HepG2 (cell line): Measurements from ENCODE around the gene EXOC7. TPM values are rescaled to one million over a fixed set of nuclear protein-coding genes. Genes with fewer than 3 reads are reported as not detected.
A peak's percentile ranks its signal among the peaks of the same experiment; 100 is the strongest.

Experiments
- ATAC-seq: fragments of 200-7000 bp; cut with Tn5 transposase; 3 replicates; pipeline ENCODE4 v1.9.1; 2020; ENCODE audit warnings: mild to moderate bottlenecking, moderate library complexity
- BruUV-seq: library from RNA; stranded (reverse); fragments of 400-500 nt; replicated peaks from 2 replicates; lab custom pipeline; 2021; lab: Mats Ljungman, UMichigan
- CTCF ChIA-PET: fragments of 300-600 bp; formaldehyde crosslinking; extraction: SDS; loops from one replicate; lab custom pipeline; 2021; ENCODE audit warnings: low total read pairs, inconsistent platforms, low intra/inter-chr PET ratio; lab: Yijun Ruan, JAX
- POLR2A ChIA-PET: fragments of 350-600 bp; sonication (Branson Sonifier 250); formaldehyde crosslinking; loops from one replicate; lab custom pipeline; 2020; ENCODE audit warnings: antibody characterized with exemption, inconsistent platforms; lab: Yijun Ruan, JAX
- DNase-seq: peaks from one replicate; pipeline ENCODE4 v3.0.0-alpha.2; 2015; ENCODE audit warnings: low spot score
- FAIRE-seq: peaks from 3 replicates; lab custom pipeline; 2011; peaks lifted over from hg19 to GRCh38; lab: Jason Lieb, UNC
- H2AFZ ChIP-seq: one replicate; pipeline ENCODE4 v1.6.1; 2011; ENCODE audit warnings: low read length, inconsistent platforms
- H3K27ac ChIP-seq: fragments of 300-600 bp; 3 replicates; pipeline ENCODE4 v1.8.0; 2011; ENCODE audit warnings: mixed run types, mild to moderate bottlenecking, mixed read lengths, low read length, inconsistent platforms; ENCODE audit not compliant: insufficient read depth; ENCODE audit errors: extremely low read length
- H3K27me3 ChIP-seq, 2 experiments: fragments of 200-600 bp in 1 of 2; 2 replicates in 1 of 2; 3 replicates in 1 of 2; pipeline versions ENCODE4 v1.6.0 to v1.8.0; 2011; ENCODE audit warnings: low read length in 2 of 2, mild to moderate bottlenecking in 2 of 2, moderate library complexity in 2 of 2, inconsistent platforms in 1 of 2; ENCODE audit not compliant: insufficient read depth in 2 of 2, control insufficient read depth in 1 of 2
- H3K36me3 ChIP-seq, 2 experiments: fragments of 200-600 bp in 1 of 2; replicated peaks in 1 of 2; 2 replicates in 1 of 2; 3 replicates in 1 of 2; pipeline versions ENCODE4 v1.5.1 to v1.8.0; 2011; ENCODE audit warnings: low read length in 2 of 2, inconsistent platforms in 1 of 2; ENCODE audit not compliant: insufficient read depth in 2 of 2, control insufficient read depth in 1 of 2
- H3K4me1 ChIP-seq: 2 replicates; pipeline ENCODE4 v1.5.1; 2012; ENCODE audit warnings: low read length, inconsistent platforms; ENCODE audit not compliant: insufficient read depth
- H3K4me2 ChIP-seq: 2 replicates; pipeline ENCODE4 v1.6.0; 2011; ENCODE audit warnings: low read depth, low read length, inconsistent platforms
- H3K4me3 ChIP-seq, 3 experiments: fragments of 200-600 bp in 1 of 3; sonication (generic), shearing (Covaris generic) in 1 of 3; replicated peaks in 1 of 3; 2 replicates each; pipeline ENCODE4 v1.5.1; 2011 to 2016; ENCODE audit warnings: low read length in 3 of 3, inconsistent platforms in 2 of 3, low read depth in 2 of 3, mild to moderate bottlenecking in 2 of 3, control low read depth in 1 of 3, mixed read lengths in 1 of 3; ENCODE audit not compliant: insufficient read depth in 1 of 3
- H3K79me2 ChIP-seq: one replicate; pipeline ENCODE4 v1.6.1; 2011; ENCODE audit warnings: low read length, inconsistent platforms; ENCODE audit not compliant: insufficient read depth
- H3K9ac ChIP-seq: 2 replicates; pipeline ENCODE4 v1.6.0; 2011; ENCODE audit warnings: mild to moderate bottlenecking, low read depth, low read length, inconsistent platforms; ENCODE audit not compliant: insufficient read depth
- H3K9me3 ChIP-seq: 2 replicates; pipeline ENCODE4 v1.5.1; 2012; ENCODE audit warnings: mild to moderate bottlenecking, low read length
- H4K20me1 ChIP-seq: 2 replicates; pipeline ENCODE4 v1.6.0; 2011; ENCODE audit warnings: inconsistent platforms, mild to moderate bottlenecking, low read length, moderate library complexity; ENCODE audit not compliant: insufficient read depth
- ARID3A ChIP-seq: IDR thresholded peaks from 2 replicates; pipeline ENCODE4 v1.6.1; 2012; ENCODE audit warnings: low read depth, low read length, improper control_type of control experiment
- CTCF ChIP-seq: sonication (generic); formaldehyde crosslinking; IDR thresholded peaks from 2 replicates; pipeline ENCODE4 v1.5.0; 2020; ENCODE audit warnings: mild to moderate bottlenecking, missing genetic modification reagents, moderate library complexity
- LCORL ChIP-seq, 2 experiments: fragments of 450-650 bp in 1 of 2; sonication (generic) in 1 of 2; formaldehyde crosslinking in 1 of 2; IDR thresholded peaks; 2 replicates each; pipeline versions ENCODE4 v1.5.0 to v1.6.1; 2017 to 2020; ENCODE audit warnings: antibody characterized with exemption in 1 of 2, missing genetic modification reagents in 1 of 2
- NAIF1 ChIP-seq: sonication (generic); formaldehyde crosslinking; IDR thresholded peaks from 2 replicates; pipeline ENCODE4 v1.5.0; 2020; ENCODE audit warnings: mild to moderate bottlenecking, missing genetic modification reagents, borderline replicate concordance
- POGZ ChIP-seq: sonication (generic); formaldehyde crosslinking; IDR thresholded peaks from 2 replicates; pipeline ENCODE4 v1.4.0; 2020; ENCODE audit warnings: mild to moderate bottlenecking, missing genetic modification reagents
- RAD21 ChIP-seq: fragments of 450-650 bp; formaldehyde crosslinking; IDR thresholded peaks from 2 replicates; pipeline ENCODE4 v1.5.0; 2020; ENCODE audit warnings: mild to moderate bottlenecking
- SCMH1 ChIP-seq: sonication (generic); formaldehyde crosslinking; IDR thresholded peaks from 2 replicates; pipeline ENCODE4 v1.9.0; 2021; ENCODE audit warnings: missing genetic modification reagents, mild to moderate bottlenecking, borderline replicate concordance
- SMC3 ChIP-seq: IDR thresholded peaks from 2 replicates; pipeline ENCODE4 v1.6.1; 2011; ENCODE audit warnings: low read length, improper control_type of control experiment
- STAG1 ChIP-seq: sonication (generic); formaldehyde crosslinking; IDR thresholded peaks from 2 replicates; pipeline ENCODE4 v1.4.0; 2020; ENCODE audit warnings: missing genetic modification reagents
- TEAD3 ChIP-seq: optimal IDR thresholded peaks from 2 replicates; pipeline ENCODE3; 2016; ENCODE audit warnings: borderline replicate concordance
- ZNF253 ChIP-seq: sonication (generic); formaldehyde crosslinking; IDR thresholded peaks from 2 replicates; pipeline ENCODE4 v1.8.0; 2022; ENCODE audit warnings: mild to moderate bottlenecking, missing genetic modification reagents, borderline replicate concordance
- ZNF280B ChIP-seq: sonication (generic); formaldehyde crosslinking; IDR thresholded peaks from 2 replicates; pipeline ENCODE4 v1.5.0; 2020; ENCODE audit warnings: missing genetic modification reagents, mild to moderate bottlenecking, borderline replicate concordance
- ZNF687 ChIP-seq: sonication (generic); formaldehyde crosslinking; IDR thresholded peaks from 2 replicates; pipeline ENCODE4 v1.5.1; 2020; ENCODE audit warnings: mild to moderate bottlenecking, missing genetic modification reagents, moderate library complexity
- WGBS: methylation state at CpG from one replicate; pipeline ENCODE4 v1.1.6; 2017; ENCODE audit warnings: low lambda C conversion rate; 5-methylcytosine and 5-hydroxymethylcytosine counted together
- in situ Hi-C: cut with HindIII; loops from 2 replicates; pipeline ENCODE4 v1.10.0; 2017; ENCODE audit warnings: low pct_unique_long_range_greater_than_20kb; ENCODE audit not compliant: extremely low pct_ligation_motif_present
- intact Hi-C: fragments of 100-400 bp; cut with micrococcal nuclease; formaldehyde crosslinking; loops from one replicate; pipeline ENCODE4 v1.10.0; 2022; ENCODE audit not compliant: unreplicated experiment
- polyA plus RNA-seq, 8 experiments: library from polyadenylated mRNA; depleted of rRNA in 3 of 8; stranded (reverse) in 7 of 8; unstranded in 1 of 8; fragments of >200 nt; fragmentation: Illumina TruSeq in 4 of 8; extraction: Trizol in 4 of 8; gene quantifications; 2 replicates each; pipeline versions ENCODE4 v1.2.1 to v1.2.3, GENCODE V29; 2011 to 2016; ENCODE audit warnings: low read depth in 4 of 8, missing spikeins in 1 of 8, mixed read lengths in 1 of 8; ENCODE audit not compliant: insufficient read depth in 1 of 8
- total RNA-seq, 5 experiments: library from RNA; depleted of rRNA; stranded (reverse); fragments of >200 nt; fragmentation: Illumina TruSeq; extraction: Trizol; gene quantifications; 2 replicates each; pipeline ENCODE4 v1.2.3, GENCODE V29; 2016; ENCODE audit warnings: low read depth in 1 of 5

The EXOC7 gene
- total and polyA plus RNA-seq, 2 of the 13 experiments (the other 11 are each of a cell fraction or from before 2014, with no cell fraction given) = 86.9 to 116 TPM

GRCh38 chr17:76147211-76148014 lies 43.8 kb upstream of the EXOC7 start:
- in situ Hi-C loops = no loop called here
- no peak overlapping the region for H2AFZ ChIP-seq
- POLR2A ChIA-PET = interaction anchor here (1.0 kb wide), 1 partner anchor 9 kb away, joined by 5 read pairs; no protein-coding TSS in a partner anchor
- no TSS peak for BruUV-seq
- H3K36me3 ChIP-seq = no peaks in the 10 kb centered on the region
- no peaks in the 10 kb centered on the region for H3K9me3 ChIP-seq
- H3K4me2 ChIP-seq = no peak overlapping the region
- DNase-seq (peak; percentile 45), ATAC-seq (no peak), FAIRE-seq (peak; percentile 88)
- no peaks in the 10 kb centered on the region for H3K79me2 ChIP-seq
- 53% methylated on average over 13 of the region's 13 CpGs for whole genome bisulfite sequencing
- no peak overlapping the region for H3K4me3 ChIP-seq
- TF ChIP-seq TEAD3 (CRISPR knock-in tag) (no peak), NAIF1 (CRISPR knock-in tag) (no peak), STAG1 (CRISPR knock-in tag) (peak; percentile 71), RAD21 (CRISPR knock-in tag) (peak; percentile 50; the same call in 1 of the 2 replicates), SMC3 (peak; percentile 45; the same call in 1 of the 2 replicates), SCMH1 (CRISPR knock-in tag) (no peak), POGZ (CRISPR knock-in tag) (no peak), ZNF280B (CRISPR knock-in tag) (0 out of 2 replicates have a peak, but pooled peaks have one; percentile 53), LCORL (IDR thresholded peaks at IDR 0.05) (no peak), LCORL (CRISPR knock-in tag; IDR thresholded peaks at IDR 0.05) (peak; percentile 26; the same call in 1 of the 2 replicates), ZNF687 (0 out of 2 replicates have a peak, but pooled peaks have one; percentile 17), CTCF (CRISPR knock-in tag) (peak; percentile 69), ZNF253 (CRISPR knock-in tag) (no peak), ARID3A (0 out of 2 replicates have a peak, but pooled peaks have one; percentile 46)
- CTCF ChIA-PET = interaction anchor here (1.3 to 3.7 kb wide), 3 partner anchors 23 to 35 kb away, joined by 3 to 50 read pairs (median 6); no protein-coding TSS in a partner anchor
- H3K27me3 ChIP-seq = peaks cover 0 to 26% of the 10 kb centered on the region in 2 experiments
- H3K9ac ChIP-seq = no peak overlapping the region
- H4K20me1 ChIP-seq = no peaks in the 10 kb centered on the region
- intact Hi-C loops = no loop called here
- H3K27ac ChIP-seq = no peak overlapping the region
- peaks cover 32% of the 10 kb centered on the region for H3K4me1 ChIP-seq
